Activated CD4-positive, alpha-beta T cell treated with anti-CD3 and anti-CD28 coated beads for 36 hours (primary cell): ENCODE results near the gene RAVER2. TPM values are rescaled to one million over a fixed set of nuclear protein-coding genes. Genes with fewer than 3 reads are reported as not detected.
"Not testable (repeated sequence)": the region's sequence is repeated elsewhere in the genome, so short reads cannot be mapped to it uniquely, and the experiment has no call there.

ENCODE experiments used
- ATAC-seq: fragments of 200-7000 bp; cut with Tn5 transposase; one replicate; pipeline ENCODE4 v1.10.0; 2021; ENCODE audit warnings: mild to moderate bottlenecking, moderate library complexity
- CTCF ChIA-PET: fragments of 350-600 bp; sonication (Branson Sonifier 250); formaldehyde crosslinking; loops from one replicate; lab custom pipeline; 2021; ENCODE audit warnings: antibody characterized with exemption; lab: Charles Lee
- POLR2A ChIA-PET: fragments of 350-600 bp; sonication (Branson Sonifier 250); formaldehyde crosslinking; loops from one replicate; lab custom pipeline; 2021; ENCODE audit warnings: antibody characterized with exemption, inconsistent platforms; lab: Charles Lee
- DNase-seq: peaks from one replicate; pipeline ENCODE4 v3.0.0-alpha.2; 2020
- H3K27ac Mint-ChIP-seq: one replicate; pipeline ENCODE4 v1.8.0; 2021; ENCODE audit warnings: mixed read lengths
- H3K27me3 Mint-ChIP-seq: one replicate; pipeline ENCODE4 v1.8.0; 2021; ENCODE audit warnings: mixed read lengths
- H3K36me3 Mint-ChIP-seq: one replicate; pipeline ENCODE4 v1.8.0; 2021; ENCODE audit warnings: low read depth, mixed read lengths
- H3K4me1 Mint-ChIP-seq: one replicate; pipeline ENCODE4 v1.8.0; 2021; ENCODE audit warnings: mixed read lengths
- H3K4me3 Mint-ChIP-seq: one replicate; pipeline ENCODE4 v1.8.0; 2021; ENCODE audit warnings: mild to moderate bottlenecking, moderate library complexity, mixed read lengths
- H3K9me3 Mint-ChIP-seq: one replicate; pipeline ENCODE4 v1.8.0; 2021; ENCODE audit warnings: low read depth, mixed read lengths
- intact Hi-C, 2 experiments: fragments of 100-400 bp; cut with DNase I in 1 of 2; cut with micrococcal nuclease in 1 of 2; formaldehyde crosslinking; loops; one replicate each; pipeline versions ENCODE4 v1.14.2 to v1.15.1; 2022 to 2024; cut with DNase I, micrococcal nuclease
- total RNA-seq, 2 experiments: library from RNA; stranded (reverse); gene quantifications; one replicate each; pipeline ENCODE4 v1.2.3, GENCODE V29; 2021

RAVER2 gene
- total RNA-seq, 2 experiments from 2014 or later: 3.2 to 3.6 TPM

GRCh38 chr1:64817364-64817763, 72.5 kb downstream of the RAVER2 start:
- H3K9me3 Mint-ChIP-seq, intact Hi-C loops, H3K4me1 Mint-ChIP-seq, ATAC-seq, H3K36me3 Mint-ChIP-seq, H3K4me3 Mint-ChIP-seq, H3K27me3 Mint-ChIP-seq, H3K27ac Mint-ChIP-seq, DNase-seq, CTCF ChIA-PET: not testable (repeated sequence)
- POLR2A ChIA-PET: interaction anchor here (0.6 kb wide), 1 partner anchor 115 kb away, joined by 3 read pairs; no protein-coding TSS in a partner anchor

- ATAC-seq, H3K27me3 Mint-ChIP-seq, H3K27ac Mint-ChIP-seq, DNase-seq, H3K9me3 Mint-ChIP-seq, POLR2A ChIA-PET, H3K4me1 Mint-ChIP-seq, H3K36me3 Mint-ChIP-seq, H3K4me3 Mint-ChIP-seq: not testable (repeated sequence)
- intact Hi-C loops: loop anchor here in 1 of 2 experiments (10.0 kb wide), 1 partner anchor 346 kb away; the partner anchor contains the start of gene CACHD1
- CTCF ChIA-PET: interaction anchor here (0.7 to 0.9 kb wide), 2 partner anchors 13 to 249 kb away, joined by 3 read pairs; no protein-coding TSS in a partner anchor
These were observed 75.7 kb downstream of the RAVER2 start for GRCh38 chr1:64820572-64820971.

GRCh38 chr1:64822621-64823020, 77.7 kb downstream of the RAVER2 start:
- ChIA-PET CTCF (interaction anchor here (0.7 to 1.5 kb wide), 12 partner anchors 27 to 559 kb away, joined by 3 to 6 read pairs (median 4); no protein-coding TSS in a partner anchor), POLR2A (no interaction called here)
- no peak overlapping the region for H3K27ac Mint-ChIP-seq
- peaks cover 20% of the 10 kb centered on the region for H3K4me1 Mint-ChIP-seq
- H3K4me3 Mint-ChIP-seq: no peak overlapping the region
- H3K27me3 Mint-ChIP-seq: no peaks in the 10 kb centered on the region
- intact Hi-C loops: loop anchor here in 1 of 2 experiments (10.0 kb wide), 1 partner anchor 348 kb away; the partner anchor contains the start of gene CACHD1
- no peaks in the 10 kb centered on the region for H3K9me3 Mint-ChIP-seq
- DNase-seq (no peak), ATAC-seq (no peak)
- H3K36me3 Mint-ChIP-seq: no peaks in the 10 kb centered on the region

- CTCF ChIA-PET: interaction anchor here (0.6 to 1.8 kb wide), 24 partner anchors 16 to 560 kb away, joined by 3 to 11 read pairs (median 3); no protein-coding TSS in a partner anchor
- ATAC-seq: no peak
- H3K27ac Mint-ChIP-seq: peak overlapping the region; percentile 27
These were observed 79.0 kb downstream of the RAVER2 start for GRCh38 chr1:64823691-64824476.

GRCh38 chr1:64826991-64827390, 82.1 kb downstream of the RAVER2 start:
- POLR2A ChIA-PET: interaction anchor here (0.6 kb wide), 1 partner anchor 202 kb away, joined by 3 read pairs; no protein-coding TSS in a partner anchor
- Mint-ChIP-seq H3K4me1 (peaks cover 46% of the 10 kb centered on the region), H3K27me3 (no peaks in the 10 kb centered on the region), H3K4me3 (no peak overlapping the region), H3K36me3 (no peaks in the 10 kb centered on the region), H3K9me3 (no peaks in the 10 kb centered on the region), H3K27ac (peak overlapping the region; percentile 84)
- DNase-seq (no peak), ATAC-seq (peak; percentile 88)
- CTCF ChIA-PET: interaction anchor here (0.7 to 1.4 kb wide), 4 partner anchors 244 to 557 kb away, joined by 3 to 4 read pairs (median 4); no protein-coding TSS in a partner anchor
- intact Hi-C loops: loop anchor here (5.0 to 10.0 kb wide), 4 partner anchors 135 to 860 kb away; partner anchors contain the start of gene CACHD1 (in 1 of the 2)

More at GRCh38 chr1:64823691-64824476, 79.0 kb downstream of the RAVER2 start:
- POLR2A ChIA-PET: interaction anchor here (0.6 kb wide), 1 partner anchor 661 kb away, joined by 4 read pairs; no protein-coding TSS in a partner anchor
- Mint-ChIP-seq H3K36me3 (no peaks in the 10 kb centered on the region), H3K27me3 (no peaks in the 10 kb centered on the region), H3K9me3 (no peaks in the 10 kb centered on the region), H3K4me1 (peaks cover 31% of the 10 kb centered on the region), H3K4me3 (no peak overlapping the region)
- intact Hi-C loops: loop anchor here (1.0 to 10.0 kb wide), 4 partner anchors 80 to 555 kb away; partner anchors contain the start of gene CACHD1 (in 1 of the 2)
- DNase-seq: peak; percentile 74

GRCh38 chr1:64828829-64829228, 84.0 kb downstream of the RAVER2 start:
- peaks cover 13% of the 10 kb centered on the region for H3K36me3 Mint-ChIP-seq
- no peak overlapping the region for H3K4me3 Mint-ChIP-seq
- H3K27ac Mint-ChIP-seq: peak overlapping the region; percentile 80
- no peaks in the 10 kb centered on the region for H3K27me3 Mint-ChIP-seq
- peaks cover 46% of the 10 kb centered on the region for H3K4me1 Mint-ChIP-seq
- H3K9me3 Mint-ChIP-seq: no peaks in the 10 kb centered on the region
- intact Hi-C loops: loop anchor here (2.0 to 10.0 kb wide), 5 partner anchors 133 to 858 kb away; partner anchors contain the start of gene CACHD1 (in 1 of the 2)
- ATAC-seq (peak; percentile 50), DNase-seq (no peak)
- ChIA-PET CTCF (interaction anchor here (0.7 to 1.8 kb wide), 3 partner anchors 84 to 247 kb away, joined by 3 to 5 read pairs (median 3); partner anchors contain the start of gene RAVER2), POLR2A (no interaction called here)

- ChIA-PET CTCF (interaction anchor here (0.6 to 1.8 kb wide), 5 partner anchors 85 to 246 kb away, joined by 3 to 5 read pairs (median 3); partner anchors contain the start of gene RAVER2), POLR2A (interaction anchor here (0.6 kb wide), 1 partner anchor 39 kb away, joined by 5 read pairs; no protein-coding TSS in a partner anchor)
- Mint-ChIP-seq H3K4me1 (peaks cover 42% of the 10 kb centered on the region), H3K9me3 (no peaks in the 10 kb centered on the region), H3K4me3 (no peak overlapping the region), H3K36me3 (peaks cover 20% of the 10 kb centered on the region), H3K27me3 (no peaks in the 10 kb centered on the region), H3K27ac (peak overlapping the region; percentile 80)
- intact Hi-C loops: loop anchor here (2.0 to 10.0 kb wide), 6 partner anchors 133 to 858 kb away; partner anchors contain the start of genes AK4 (in 1 of the 2) and CACHD1 (in 1 of the 2)
- DNase-seq (no peak), ATAC-seq (no peak)
These were observed 84.6 kb downstream of the RAVER2 start for GRCh38 chr1:64829411-64830029.

GRCh38 chr1:64830030-64830651, 85.3 kb downstream of the RAVER2 start:
- peak overlapping the region; percentile 9 for H3K27ac Mint-ChIP-seq
- intact Hi-C loops: loop anchor here in 1 of 2 experiments (5.0 kb wide), 1 partner anchor 317 kb away; the partner anchor contains the start of gene AK4
- H3K27me3 Mint-ChIP-seq: no peaks in the 10 kb centered on the region
- ChIA-PET CTCF (interaction anchor here (0.6 to 1.8 kb wide), 4 partner anchors 147 to 484 kb away, joined by 3 to 5 read pairs (median 3); no protein-coding TSS in a partner anchor), POLR2A (interaction anchor here (0.6 kb wide), 1 partner anchor 38 kb away, joined by 5 read pairs; no protein-coding TSS in a partner anchor)
- peaks cover 23% of the 10 kb centered on the region for H3K36me3 Mint-ChIP-seq
- no peak for ATAC-seq
- peaks cover 43% of the 10 kb centered on the region for H3K4me1 Mint-ChIP-seq
- no peak for DNase-seq
- no peak overlapping the region for H3K4me3 Mint-ChIP-seq
- H3K9me3 Mint-ChIP-seq: no peaks in the 10 kb centered on the region

- peaks cover 52% of the 10 kb centered on the region for H3K36me3 Mint-ChIP-seq
- H3K4me1 Mint-ChIP-seq: peaks cover 9% of the 10 kb centered on the region
- ChIA-PET POLR2A (no interaction called here), CTCF (no interaction called here)
- DNase-seq (no peak), ATAC-seq (peak; percentile 67)
- no peaks in the 10 kb centered on the region for H3K27me3 Mint-ChIP-seq
- intact Hi-C loops: loop anchor here in 1 of 2 experiments (5.0 kb wide), 1 partner anchor 313 kb away; the partner anchor contains the start of gene AK4
- H3K9me3 Mint-ChIP-seq: no peaks in the 10 kb centered on the region
- no peak overlapping the region for H3K27ac Mint-ChIP-seq
- no peak overlapping the region for H3K4me3 Mint-ChIP-seq
These were observed 89.9 kb downstream of the RAVER2 start for GRCh38 chr1:64834734-64835133.

GRCh38 chr1:64836802-64837201, 91.9 kb downstream of the RAVER2 start:
- H3K27ac Mint-ChIP-seq: peak overlapping the region; percentile 14
- H3K36me3 Mint-ChIP-seq: peaks cover 61% of the 10 kb centered on the region
- no peak overlapping the region for H3K4me3 Mint-ChIP-seq
- ATAC-seq (no peak), DNase-seq (no peak)
- no peaks in the 10 kb centered on the region for H3K27me3 Mint-ChIP-seq
- CTCF ChIA-PET: interaction anchor here (0.6 kb wide), 2 partner anchors 318 to 1017 kb away, joined by 3 read pairs; no protein-coding TSS in a partner anchor
- intact Hi-C loops: no loop called here
- H3K9me3 Mint-ChIP-seq: no peaks in the 10 kb centered on the region
- peaks cover 2% of the 10 kb centered on the region for H3K4me1 Mint-ChIP-seq
- POLR2A ChIA-PET: no interaction called here
